ACC112 (cell line): ENCODE data around the gene FSTL4.

Experiments used
- H2AFZ ChIP-seq: fragments of 200-600 bp; sonication (generic); one replicate; pipeline ENCODE4 v1.6.0; 2017; ENCODE audit warnings: antibody characterized with exemption, low read length; ENCODE audit not compliant: unreplicated experiment
- H3K27ac ChIP-seq: fragments of 200-600 bp; sonication (generic); 2 replicates; pipeline ENCODE4 v1.5.1; 2014; ENCODE audit warnings: low read depth, mild to moderate bottlenecking, antibody characterized with exemption, low read length, moderate library complexity
- H3K27me3 ChIP-seq: fragments of 200-600 bp; sonication (generic); 2 replicates; pipeline ENCODE4 v1.6.1; 2014; ENCODE audit warnings: mild to moderate bottlenecking, antibody characterized with exemption, low read length, moderate library complexity, mixed read lengths; ENCODE audit not compliant: insufficient read depth
- H3K36me3 ChIP-seq: fragments of 200-600 bp; sonication (generic); 2 replicates; pipeline ENCODE4 v1.6.1; 2016; ENCODE audit warnings: mild to moderate bottlenecking, antibody characterized with exemption, low read length, moderate library complexity, mixed read lengths; ENCODE audit not compliant: insufficient read depth
- H3K4me1 ChIP-seq: fragments of 200-600 bp; sonication (generic); one replicate; pipeline ENCODE4 v1.6.1; 2016; ENCODE audit warnings: low read length, mixed read lengths; ENCODE audit not compliant: insufficient read depth, unreplicated experiment, control insufficient read depth
- H3K4me3 ChIP-seq: fragments of 200-600 bp; sonication (generic); 2 replicates; pipeline ENCODE4 v1.5.1; 2014; ENCODE audit warnings: mild to moderate bottlenecking, low read depth, low read length
- H3K79me2 ChIP-seq: fragments of 200-600 bp; sonication (generic); one replicate; pipeline ENCODE4 v1.6.0; 2016; ENCODE audit warnings: low read length; ENCODE audit not compliant: control insufficient read depth, unreplicated experiment, insufficient read depth

Gene FSTL4

GRCh38 chr5:133356396-133356983 lies 255.9 kb downstream of the FSTL4 start:
- no peak overlapping the region for H3K4me3 ChIP-seq

GRCh38 chr5:133354323-133355185 lies 257.8 kb downstream of the FSTL4 start:
- Histone ChIP-seq H3K4me1 (no peaks in the 10 kb centered on the region), H3K79me2 (no peaks in the 10 kb centered on the region), H3K36me3 (no peaks in the 10 kb centered on the region), H3K27ac (no peak overlapping the region), H2AFZ (no peak overlapping the region), H3K4me3 (no peak overlapping the region), H3K27me3 (peaks cover 28% of the 10 kb centered on the region)

More at GRCh38 chr5:133356396-133356983, 255.9 kb downstream of the FSTL4 start:
- H3K27ac ChIP-seq: no peak overlapping the region
- H3K79me2 ChIP-seq: no peaks in the 10 kb centered on the region
- no peaks in the 10 kb centered on the region for H3K36me3 ChIP-seq
- H3K27me3 ChIP-seq: peaks cover 31% of the 10 kb centered on the region
- H2AFZ ChIP-seq: no peak overlapping the region
- no peaks in the 10 kb centered on the region for H3K4me1 ChIP-seq

GRCh38 chr5:133353741-133354140 lies 258.6 kb downstream of the FSTL4 start:
- Histone ChIP-seq H3K4me3 (no peak overlapping the region), H3K27ac (no peak overlapping the region), H3K79me2 (no peaks in the 10 kb centered on the region), H3K36me3 (no peaks in the 10 kb centered on the region), H3K4me1 (no peaks in the 10 kb centered on the region), H2AFZ (no peak overlapping the region), H3K27me3 (peaks cover 24% of the 10 kb centered on the region)

- Histone ChIP-seq H3K4me3 (no peak overlapping the region), H3K36me3 (no peaks in the 10 kb centered on the region), H3K27me3 (peaks cover 34% of the 10 kb centered on the region), H2AFZ (no peak overlapping the region), H3K79me2 (no peaks in the 10 kb centered on the region), H3K4me1 (no peaks in the 10 kb centered on the region), H3K27ac (no peak overlapping the region)
These were observed 263.9 kb downstream of the FSTL4 start for GRCh38 chr5:133348406-133348805.

DNA sequence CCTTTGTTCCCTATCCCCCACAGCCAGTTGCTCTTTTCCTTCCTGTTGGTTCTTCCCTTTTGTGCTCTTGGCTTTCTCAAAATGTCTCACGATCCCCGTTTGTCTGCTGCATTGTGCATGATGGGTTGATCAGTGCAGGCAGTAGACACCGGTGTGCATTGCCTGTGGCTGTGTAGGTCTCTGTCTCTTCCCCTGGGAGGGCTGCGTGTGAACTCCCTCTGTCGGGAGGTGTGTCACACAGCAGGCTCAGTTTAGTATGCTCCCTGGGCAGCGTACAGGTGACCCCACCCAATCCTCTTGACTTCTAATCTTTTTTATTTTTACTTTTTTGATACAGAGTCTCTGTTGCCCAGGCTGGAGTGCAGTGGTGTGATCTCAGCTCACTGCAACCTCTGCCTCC lies 265.3 kb downstream of the FSTL4 start:
- H2AFZ ChIP-seq: no peak overlapping the region
- no peak overlapping the region for H3K27ac ChIP-seq
- no peaks in the 10 kb centered on the region for H3K79me2 ChIP-seq
- H3K27me3 ChIP-seq: peaks cover 37% of the 10 kb centered on the region
- H3K4me3 ChIP-seq: no peak overlapping the region
- H3K36me3 ChIP-seq: no peaks in the 10 kb centered on the region
- H3K4me1 ChIP-seq: no peaks in the 10 kb centered on the region

GRCh38 chr5:133344266-133344665 lies 268.1 kb downstream of the FSTL4 start:
- Histone ChIP-seq H3K4me3 (no peak overlapping the region), H3K4me1 (no peaks in the 10 kb centered on the region), H3K27ac (no peak overlapping the region), H2AFZ (no peak overlapping the region), H3K79me2 (no peaks in the 10 kb centered on the region), H3K36me3 (no peaks in the 10 kb centered on the region), H3K27me3 (peaks cover 23% of the 10 kb centered on the region)

DNA sequence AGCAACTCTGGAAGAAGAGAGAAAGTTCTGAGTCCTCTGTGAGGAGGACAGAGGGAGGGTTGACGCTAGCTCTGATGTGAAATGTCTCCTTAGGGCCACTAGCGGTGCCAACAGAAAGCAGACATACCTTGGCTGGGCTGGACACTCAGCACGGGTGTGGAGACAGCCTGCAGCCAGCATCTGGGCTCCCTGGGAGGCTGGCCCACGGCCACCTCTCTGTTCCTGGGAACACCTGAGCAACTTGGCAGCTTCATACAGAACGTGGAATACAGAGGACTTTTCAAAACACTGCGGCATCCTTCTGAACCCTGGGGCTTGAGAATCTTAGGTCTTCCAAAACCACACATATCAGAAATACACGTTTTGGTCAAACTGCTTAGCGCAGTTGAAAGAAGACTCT lies 269.1 kb downstream of the FSTL4 start:
- H3K36me3 ChIP-seq: no peaks in the 10 kb centered on the region
- H3K79me2 ChIP-seq: no peaks in the 10 kb centered on the region
- H3K27me3 ChIP-seq: peaks cover 16% of the 10 kb centered on the region
- no peak overlapping the region for H2AFZ ChIP-seq
- H3K4me3 ChIP-seq: no peak overlapping the region
- H3K27ac ChIP-seq: no peak overlapping the region
- no peaks in the 10 kb centered on the region for H3K4me1 ChIP-seq

DNA sequence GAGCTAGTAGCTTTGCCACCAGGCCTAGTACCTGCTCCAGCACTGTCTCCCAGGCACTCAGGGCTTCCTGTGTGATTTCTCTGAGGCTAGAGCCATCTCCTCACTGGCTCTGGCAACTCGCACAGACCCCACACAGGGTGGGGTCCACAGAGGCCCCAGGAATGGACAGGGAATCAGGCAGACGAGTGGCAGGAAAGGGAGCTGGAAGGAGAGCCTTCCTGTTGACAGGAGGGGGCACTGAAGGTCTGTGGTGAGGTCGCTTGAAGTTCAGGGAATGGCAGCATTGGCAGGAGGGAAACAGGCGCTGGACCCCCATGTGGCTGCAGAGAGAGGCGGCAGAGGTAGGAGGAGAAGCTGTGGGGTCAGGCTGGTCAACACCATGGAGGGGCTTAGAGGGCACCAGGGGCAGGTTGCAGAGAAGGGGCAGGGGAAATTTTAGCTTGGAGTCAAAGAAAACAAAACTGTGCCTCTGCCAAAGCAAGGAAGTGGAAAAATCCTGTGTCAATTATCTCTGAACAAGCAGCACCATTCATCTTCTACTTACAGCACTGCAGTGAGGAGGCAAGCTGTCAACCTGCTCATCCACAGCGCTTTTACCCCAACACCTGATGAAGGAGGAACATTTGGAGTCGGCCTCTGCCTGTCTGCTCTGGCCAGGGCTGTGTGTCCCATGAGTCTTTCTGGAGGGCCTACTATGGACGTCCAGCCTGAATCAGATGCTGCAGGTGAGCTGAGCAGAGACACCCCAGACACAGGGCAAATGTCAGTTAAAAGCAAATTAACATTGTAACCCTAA lies 270.2 kb downstream of the FSTL4 start:
- H3K36me3 ChIP-seq: no peaks in the 10 kb centered on the region
- no peak overlapping the region for H3K27ac ChIP-seq
- H3K79me2 ChIP-seq: no peaks in the 10 kb centered on the region
- H2AFZ ChIP-seq: no peak overlapping the region
- H3K4me1 ChIP-seq: no peaks in the 10 kb centered on the region
- H3K4me3 ChIP-seq: no peak overlapping the region
- peaks cover 6% of the 10 kb centered on the region for H3K27me3 ChIP-seq

- H2AFZ ChIP-seq: no peak overlapping the region
- H3K36me3 ChIP-seq: no peaks in the 10 kb centered on the region
- no peaks in the 10 kb centered on the region for H3K79me2 ChIP-seq
- H3K4me3 ChIP-seq: no peak overlapping the region
- H3K27ac ChIP-seq: no peak overlapping the region
- H3K27me3 ChIP-seq: peaks cover 7% of the 10 kb centered on the region; the same call in 1 of the 2 replicates
- H3K4me1 ChIP-seq: no peaks in the 10 kb centered on the region
These were observed 271.0 kb downstream of the FSTL4 start for GRCh38 chr5:133341296-133341695.

DNA sequence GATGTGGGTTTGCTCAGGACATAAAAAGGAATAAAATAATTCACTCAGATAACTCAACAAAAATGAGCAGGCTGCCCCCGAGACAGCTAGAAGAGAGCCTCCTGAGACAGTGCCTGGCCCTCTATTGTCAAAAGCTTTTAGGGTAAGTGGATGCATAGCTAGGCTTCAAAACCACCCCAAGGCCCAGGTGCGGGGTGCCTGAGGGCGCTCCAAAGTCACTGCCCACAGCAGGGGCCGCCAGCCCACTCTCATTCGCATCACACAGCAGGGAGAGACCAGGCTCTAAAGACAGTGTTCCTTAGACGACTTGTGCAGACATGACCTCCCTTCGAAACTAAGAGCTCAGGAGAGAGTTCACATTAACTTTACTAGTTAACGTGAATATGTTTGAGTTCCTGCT lies 271.5 kb downstream of the FSTL4 start:
- Histone ChIP-seq H3K79me2 (no peaks in the 10 kb centered on the region), H3K27ac (no peak overlapping the region), H3K4me1 (no peaks in the 10 kb centered on the region), H3K4me3 (no peak overlapping the region), H3K36me3 (no peaks in the 10 kb centered on the region), H3K27me3 (peaks cover 12% of the 10 kb centered on the region; the same call in 1 of the 2 replicates), H2AFZ (no peak overlapping the region)
